HG03139 (cell line): ENCODE data around the gene PTPRN2.
"Not testable (repeated sequence)": the region's sequence is repeated elsewhere in the genome, so short reads cannot be mapped to it uniquely, and the experiment has no call there.

ENCODE experiments used
- ATAC-seq: cut with Tn5 transposase; IDR thresholded peaks from one replicate; pipeline ENCODE4 v1.9.1; 2021; ENCODE audit not compliant: unreplicated experiment

Gene PTPRN2

DNA sequence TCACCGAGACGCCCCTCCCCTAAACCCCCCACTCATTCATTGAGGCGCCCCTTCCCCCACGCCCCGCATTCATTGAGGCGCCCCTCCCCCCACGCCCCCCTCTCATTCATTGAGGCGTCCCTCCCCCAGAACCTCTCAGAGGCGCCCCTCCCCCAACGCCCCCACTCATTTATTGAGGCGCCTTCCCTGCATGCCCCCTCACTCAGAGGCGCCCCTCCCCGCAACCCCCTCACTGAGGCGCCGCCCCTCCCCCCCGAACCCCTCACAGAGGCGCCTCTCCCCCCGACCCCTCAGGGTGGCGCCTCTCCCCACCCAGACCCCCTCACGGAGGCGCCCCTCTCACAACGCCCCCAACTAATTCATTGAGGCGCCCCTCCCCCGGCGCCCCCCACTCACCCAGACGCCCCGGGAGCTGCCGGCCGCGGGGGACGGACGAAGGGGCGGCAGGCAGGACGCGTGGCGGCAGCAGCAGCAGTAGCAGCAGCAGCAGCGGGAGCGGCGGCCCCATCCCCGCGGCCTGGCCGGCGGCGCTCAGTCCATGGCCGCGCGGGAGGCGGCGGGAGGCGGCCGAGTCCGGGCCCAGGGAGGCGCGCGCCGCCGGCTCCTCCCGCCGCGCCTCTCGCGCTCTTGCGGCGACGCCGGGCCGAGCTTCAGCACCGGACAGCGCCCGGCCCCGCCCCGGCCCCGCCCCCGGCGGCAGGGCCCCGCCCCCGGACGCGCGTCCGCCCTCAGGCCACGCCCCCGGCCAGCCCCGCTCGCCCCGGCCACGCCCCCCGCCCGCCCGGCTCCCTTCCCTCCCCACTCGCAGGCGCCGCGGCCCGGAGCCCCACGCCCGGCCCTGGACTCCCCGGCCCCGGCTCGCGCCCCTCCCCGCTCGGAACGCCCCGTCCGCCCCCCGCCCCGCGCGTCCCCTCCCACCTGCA lies at the start of gene PTPRN2:
Gene PTPRN2 (minus strand): TSS at position 662 of the 923 bp plus-strand sequence.
- no peak for ATAC-seq

DNA sequence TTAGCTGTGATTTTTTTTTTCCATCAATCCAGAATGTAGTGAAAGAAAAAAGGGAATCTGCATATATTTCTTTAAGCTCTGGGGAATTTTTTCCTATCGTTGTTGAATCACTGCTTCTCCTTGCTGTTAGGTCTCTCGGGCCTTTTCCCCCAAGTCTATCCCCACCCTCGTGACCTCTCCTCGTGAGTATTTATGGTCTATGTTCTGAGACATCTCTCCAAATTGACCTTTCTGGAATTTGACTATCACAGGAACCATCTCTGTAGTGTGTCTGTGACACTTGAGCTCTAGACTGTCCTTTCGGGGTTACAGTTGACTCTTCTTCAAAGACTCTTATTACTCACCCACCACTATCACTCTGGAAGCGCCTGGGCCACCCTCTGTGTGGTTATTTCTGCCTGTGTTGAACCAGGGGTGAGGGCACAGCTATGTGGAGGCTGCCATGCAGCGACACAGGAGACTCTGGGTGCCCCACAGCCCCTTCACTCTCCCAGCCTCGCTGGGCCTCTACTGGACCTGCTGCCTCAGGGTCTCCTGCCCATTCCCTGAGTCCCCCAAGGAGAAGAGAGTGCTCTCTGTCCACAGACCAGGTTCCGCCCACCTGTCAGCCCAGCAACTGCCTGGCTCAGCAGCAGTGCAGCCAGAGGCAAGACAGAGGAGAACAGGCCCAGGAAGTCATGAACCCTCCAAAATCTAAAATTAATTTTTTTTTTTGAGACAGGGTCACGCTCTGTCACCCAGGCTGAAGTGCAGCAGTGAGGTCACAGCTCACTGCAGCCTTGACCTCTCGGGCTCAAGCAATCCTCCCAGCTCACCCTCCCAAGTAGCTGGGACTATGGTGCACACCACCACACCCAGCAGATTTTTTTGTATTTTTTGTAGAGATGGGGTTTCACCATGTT lies 45.7 kb upstream of the PTPRN2 start:
- ATAC-seq, result peak; percentile 75

DNA sequence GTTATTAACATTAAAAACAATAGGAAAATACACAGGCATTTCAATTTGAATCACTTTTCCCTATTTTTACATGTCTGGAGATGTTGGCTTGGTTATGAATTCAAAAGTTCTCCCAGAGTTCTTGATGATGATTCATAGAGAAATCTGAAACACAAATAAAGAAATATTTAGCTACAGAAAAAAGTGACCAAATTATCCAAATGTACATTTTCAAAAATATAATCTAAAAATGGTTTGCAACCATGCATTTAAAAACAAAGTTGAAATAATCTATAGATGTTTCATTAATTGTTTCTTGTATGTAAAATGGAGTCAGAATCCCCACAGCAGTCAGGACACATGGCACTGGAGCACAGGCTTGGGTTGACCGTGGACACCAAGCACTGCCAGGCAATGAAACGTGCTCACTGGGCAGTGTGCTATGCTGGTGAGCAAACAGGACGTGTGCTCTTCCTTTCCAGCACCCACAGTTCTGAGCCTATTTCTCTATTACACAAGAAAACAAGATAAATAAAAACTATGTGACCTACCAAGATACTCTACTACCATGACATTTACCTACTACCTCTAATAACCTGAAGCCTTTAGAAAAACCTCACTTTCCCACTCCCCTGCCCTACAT lies 44.1 kb upstream of the PTPRN2 start:
- no peak for ATAC-seq

DNA sequence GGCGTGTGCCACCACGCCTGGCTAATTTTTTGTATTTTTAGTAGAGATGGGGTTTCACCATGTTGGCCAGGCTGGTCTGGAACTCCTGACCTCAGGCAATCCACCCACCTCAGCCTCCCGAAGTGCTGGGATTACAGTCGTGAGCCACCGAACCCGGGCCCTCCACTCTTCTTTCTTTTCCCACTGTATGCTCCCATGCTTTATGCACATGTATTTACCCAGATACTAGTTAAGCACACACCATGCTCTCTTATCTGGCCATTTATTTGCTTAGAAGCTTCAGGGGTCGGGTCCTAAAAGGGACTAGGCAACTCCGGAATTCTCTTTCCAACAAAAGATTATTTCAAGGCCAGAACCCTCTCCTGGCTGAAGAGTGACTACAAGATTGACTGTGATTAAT lies 38.7 kb upstream of the PTPRN2 start:
- not testable (repeated sequence) for ATAC-seq

DNA sequence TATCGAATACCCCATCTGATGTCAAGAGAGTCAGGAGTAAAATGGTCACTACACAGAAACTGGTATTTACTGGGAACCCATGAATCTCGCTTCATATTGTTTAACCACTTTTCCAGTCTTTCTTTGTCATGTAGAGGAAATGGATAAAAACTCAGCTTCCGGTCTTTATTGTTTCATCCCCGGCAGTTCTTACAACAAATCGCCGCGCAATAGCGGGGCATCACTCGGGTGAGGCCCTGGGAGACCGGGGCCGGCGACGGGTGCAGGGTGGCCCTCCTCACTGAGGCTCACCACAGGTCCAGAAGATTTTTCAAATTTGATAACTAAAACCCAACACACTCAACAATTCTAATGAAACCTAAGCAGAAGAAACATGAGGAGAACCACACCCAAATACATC lies 35.6 kb upstream of the PTPRN2 start:
- ATAC-seq, result no peak

DNA sequence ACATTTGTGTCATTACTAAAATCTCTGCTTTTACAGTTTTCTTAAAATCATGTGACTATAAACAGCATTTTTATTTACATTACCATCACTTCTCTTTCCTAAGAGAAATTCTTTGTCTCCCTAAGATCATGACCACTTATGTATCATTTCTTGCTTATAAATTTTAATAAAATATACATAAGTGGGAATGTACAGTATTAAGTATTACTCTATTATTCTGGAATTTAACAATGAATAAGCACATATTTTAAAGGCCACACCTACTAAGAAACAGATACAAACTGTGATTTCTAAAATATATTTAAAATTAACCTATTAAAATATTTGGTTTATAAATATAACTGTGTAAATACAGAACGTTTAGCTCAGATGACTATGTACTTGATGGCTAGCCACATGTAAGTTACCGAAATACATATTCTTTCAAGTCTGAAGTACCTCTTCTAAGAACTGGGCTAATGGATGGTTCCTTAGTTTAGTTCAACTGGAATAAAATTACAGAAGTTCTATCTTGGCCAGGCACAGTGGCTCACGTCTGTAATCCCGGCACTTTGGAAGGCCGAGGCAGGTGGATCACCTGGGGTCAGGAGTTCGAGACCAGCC lies 33.3 kb upstream of the PTPRN2 start:
- ATAC-seq, result no peak

DNA sequence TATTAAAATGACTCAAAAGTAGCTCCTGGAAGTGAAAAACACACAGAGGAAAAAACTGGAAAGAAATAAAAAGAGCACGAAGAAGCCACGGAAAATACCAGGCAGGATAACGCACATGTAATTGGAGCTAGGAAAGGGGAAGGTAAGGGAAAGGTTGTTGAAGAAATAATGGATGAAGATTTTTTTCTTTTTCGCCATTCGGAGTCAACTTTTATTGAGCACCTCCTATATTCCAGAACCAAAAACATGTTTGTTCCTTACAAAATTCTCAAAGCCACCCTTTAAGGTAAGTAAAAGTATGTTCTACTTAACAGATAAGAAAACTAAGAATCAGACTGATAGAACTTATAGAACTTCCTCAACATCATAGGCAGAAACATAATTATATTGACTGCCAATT lies 32.8 kb upstream of the PTPRN2 start:
- no peak for ATAC-seq

DNA sequence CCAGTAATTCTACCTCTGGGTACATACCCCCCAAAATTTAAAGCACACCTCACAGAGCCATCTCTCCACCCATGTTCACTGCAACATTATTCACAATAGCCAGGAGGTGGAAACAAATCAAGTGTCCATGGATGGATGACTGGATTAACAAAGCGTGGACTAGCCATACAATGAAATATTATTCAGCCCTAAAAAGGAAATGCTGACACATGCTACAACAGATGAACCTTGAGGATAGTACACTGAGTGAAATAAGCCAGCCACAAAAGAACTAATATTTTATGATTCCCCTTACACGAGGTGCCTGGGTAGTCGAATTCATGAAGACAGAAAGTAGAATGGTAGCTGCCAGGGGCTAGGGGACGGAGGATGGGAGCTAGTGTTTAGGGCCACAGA lies 31.1 kb upstream of the PTPRN2 start:
- no peak for ATAC-seq

DNA sequence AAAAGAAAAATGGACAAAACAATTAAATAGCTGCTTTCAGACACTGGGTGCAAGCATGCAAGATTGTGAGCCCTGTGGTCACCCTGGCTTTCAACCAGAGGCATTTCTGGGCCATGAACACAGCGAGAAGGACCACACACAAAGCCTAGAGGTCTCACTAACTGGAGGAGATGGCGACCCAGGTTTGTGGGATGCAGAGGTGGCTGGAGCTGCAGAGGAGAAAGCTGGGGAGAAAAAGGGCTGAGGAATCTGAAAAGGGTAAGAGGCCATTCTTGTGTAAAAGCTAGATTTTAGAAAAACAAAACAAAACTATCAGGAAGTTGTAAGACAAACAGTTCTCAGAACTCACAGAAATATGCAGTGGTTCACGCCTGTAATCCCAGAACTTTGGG lies 30.1 kb upstream of the PTPRN2 start:
- ATAC-seq, result no peak

DNA sequence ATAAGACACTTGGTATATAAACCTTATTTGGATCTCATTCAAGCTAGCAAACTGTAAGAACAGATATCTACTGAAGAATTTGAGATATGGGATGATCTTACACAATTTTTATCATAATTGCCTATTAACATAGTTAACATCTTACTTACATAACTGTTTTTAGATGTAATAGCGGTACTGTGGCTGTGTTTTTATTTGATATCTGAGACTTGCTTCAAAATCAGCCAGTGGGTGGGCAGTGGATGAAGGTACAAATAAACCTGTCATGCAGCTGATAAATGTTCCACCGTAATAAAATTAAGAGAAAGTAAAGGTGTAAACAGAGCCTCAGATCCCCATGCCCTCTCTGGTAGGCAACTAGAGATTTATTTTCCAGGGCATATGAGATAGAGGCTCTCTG lies 28.4 kb upstream of the PTPRN2 start:
- no peak for ATAC-seq

DNA sequence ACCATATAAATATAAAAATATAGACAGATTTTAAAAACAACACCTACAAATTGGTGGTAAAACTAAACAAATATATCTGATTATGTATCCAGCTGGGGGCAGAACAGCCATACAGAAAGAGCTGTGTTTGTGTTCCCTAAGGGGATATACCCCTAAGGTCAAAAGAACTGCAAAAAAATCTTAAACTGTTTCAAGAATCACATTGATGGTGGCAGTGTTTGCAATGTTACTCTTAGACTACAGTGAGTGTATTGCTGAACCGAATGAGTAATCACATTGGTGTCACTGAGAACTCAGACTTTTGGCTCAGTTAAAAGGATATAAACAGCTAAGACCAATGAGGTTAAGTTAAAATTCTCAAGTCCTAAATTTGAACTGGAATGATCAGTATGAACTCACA lies 27.1 kb upstream of the PTPRN2 start:
- no peak for ATAC-seq

DNA sequence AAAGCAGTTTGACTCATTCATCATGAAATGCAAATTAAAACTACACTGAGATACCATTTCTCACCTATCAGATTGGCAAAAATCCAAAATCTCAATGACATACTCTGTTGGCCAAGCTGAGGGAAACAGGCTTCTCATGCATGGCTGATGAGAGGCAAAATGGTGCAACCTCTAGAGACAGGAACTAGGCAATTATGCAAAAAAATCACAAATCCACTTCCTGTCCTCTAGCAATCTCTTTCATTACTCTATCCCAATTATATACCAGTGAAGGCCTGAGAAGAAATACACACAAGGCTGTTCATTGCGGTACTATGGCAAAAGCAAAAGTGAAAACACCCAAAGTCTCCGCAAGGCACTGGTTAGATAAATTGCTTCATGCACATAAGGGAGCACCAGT lies 25.9 kb upstream of the PTPRN2 start:
- ATAC-seq, result peak; percentile 85

DNA sequence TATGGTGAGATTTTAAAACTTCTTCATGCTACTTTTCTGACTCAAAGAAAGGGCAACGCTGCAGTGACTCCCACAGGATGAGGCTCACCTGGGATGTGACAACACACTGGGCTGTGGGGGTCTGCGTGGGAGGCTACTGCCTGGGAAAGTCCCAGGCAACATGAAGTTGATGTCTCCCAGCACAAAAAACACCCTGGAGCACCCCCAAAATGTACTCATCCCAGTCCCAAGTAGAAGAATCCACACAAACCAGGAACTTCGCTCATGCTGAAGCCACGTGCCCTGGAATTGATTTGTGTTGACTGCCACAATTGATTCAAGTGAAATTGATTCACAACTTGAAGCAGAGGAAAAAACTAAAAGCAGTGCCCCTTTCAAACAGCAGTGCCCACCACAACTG lies 24.9 kb upstream of the PTPRN2 start:
- ATAC-seq, result no peak

DNA sequence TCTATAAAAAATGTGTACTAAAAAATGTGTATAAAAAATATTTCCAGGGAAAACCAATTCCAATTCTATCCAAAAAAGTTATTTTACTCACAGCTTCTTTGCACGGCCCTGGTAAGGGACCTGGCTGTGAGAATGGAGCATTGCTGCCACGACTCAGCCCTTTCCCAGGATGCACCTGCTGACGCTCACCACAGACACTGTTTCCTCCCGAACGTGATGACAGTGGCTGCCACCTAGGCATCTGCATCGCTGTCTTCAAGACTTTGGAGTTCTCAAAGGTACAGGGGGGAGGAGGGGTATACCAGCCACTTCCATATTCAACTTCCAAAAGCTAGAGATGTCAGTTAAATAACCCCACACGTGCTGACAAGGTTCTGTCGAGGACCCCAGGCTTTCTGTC lies 23.9 kb upstream of the PTPRN2 start:
- ATAC-seq, result no peak

DNA sequence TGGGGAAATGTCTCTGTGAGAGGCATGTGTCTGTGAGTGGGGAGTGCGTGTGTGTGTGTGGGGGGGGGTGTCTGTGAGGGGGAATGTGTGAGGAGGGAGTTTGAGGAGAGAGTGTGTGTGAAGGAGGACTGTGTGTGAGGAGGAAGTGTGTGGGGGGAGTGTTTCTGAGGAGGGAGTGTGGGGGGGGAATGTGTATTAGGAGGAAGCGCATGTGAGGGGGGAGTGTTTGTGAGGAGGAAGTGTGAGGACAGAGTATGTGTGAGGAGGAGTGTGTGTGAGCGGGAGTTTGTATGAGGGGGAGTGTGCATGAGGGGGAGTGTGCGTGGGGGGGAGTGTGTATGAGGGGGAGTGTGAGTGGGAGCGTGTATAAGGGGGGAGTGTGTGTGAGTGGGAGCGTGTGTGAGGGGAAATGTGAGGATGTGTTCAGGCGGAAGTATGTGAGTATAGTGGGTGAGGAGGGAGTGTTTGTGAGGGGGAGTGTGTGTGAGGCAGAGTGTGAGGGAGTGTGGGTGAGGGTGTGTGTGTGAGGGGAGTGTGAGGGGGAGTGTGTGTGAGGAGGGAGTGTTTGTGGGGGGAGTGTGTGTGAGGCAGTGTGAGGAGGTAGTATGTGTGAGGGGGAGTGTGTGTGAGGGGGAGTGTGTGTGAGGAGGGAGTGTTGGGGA lies 21.8 kb upstream of the PTPRN2 start:
- no peak for ATAC-seq

DNA sequence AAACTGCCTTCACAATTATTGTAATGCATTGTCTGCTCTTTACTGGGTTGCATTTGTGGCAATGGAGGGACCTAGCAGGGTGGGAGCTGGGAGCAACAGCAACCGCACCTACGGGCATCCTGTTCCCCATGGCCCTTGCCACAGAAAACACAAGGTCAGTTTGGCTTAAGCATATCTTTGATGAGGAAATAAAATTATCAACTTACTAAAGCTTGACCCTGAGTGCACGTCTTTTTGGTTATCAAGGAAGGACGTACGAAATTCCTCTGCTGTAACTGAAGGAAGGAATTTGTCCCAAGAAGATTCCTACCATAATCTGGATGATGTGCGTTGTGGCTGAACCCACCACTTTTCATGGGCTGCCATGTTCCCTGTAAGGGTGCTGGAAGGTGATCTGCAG lies 19.9 kb upstream of the PTPRN2 start:
- no peak for ATAC-seq

DNA sequence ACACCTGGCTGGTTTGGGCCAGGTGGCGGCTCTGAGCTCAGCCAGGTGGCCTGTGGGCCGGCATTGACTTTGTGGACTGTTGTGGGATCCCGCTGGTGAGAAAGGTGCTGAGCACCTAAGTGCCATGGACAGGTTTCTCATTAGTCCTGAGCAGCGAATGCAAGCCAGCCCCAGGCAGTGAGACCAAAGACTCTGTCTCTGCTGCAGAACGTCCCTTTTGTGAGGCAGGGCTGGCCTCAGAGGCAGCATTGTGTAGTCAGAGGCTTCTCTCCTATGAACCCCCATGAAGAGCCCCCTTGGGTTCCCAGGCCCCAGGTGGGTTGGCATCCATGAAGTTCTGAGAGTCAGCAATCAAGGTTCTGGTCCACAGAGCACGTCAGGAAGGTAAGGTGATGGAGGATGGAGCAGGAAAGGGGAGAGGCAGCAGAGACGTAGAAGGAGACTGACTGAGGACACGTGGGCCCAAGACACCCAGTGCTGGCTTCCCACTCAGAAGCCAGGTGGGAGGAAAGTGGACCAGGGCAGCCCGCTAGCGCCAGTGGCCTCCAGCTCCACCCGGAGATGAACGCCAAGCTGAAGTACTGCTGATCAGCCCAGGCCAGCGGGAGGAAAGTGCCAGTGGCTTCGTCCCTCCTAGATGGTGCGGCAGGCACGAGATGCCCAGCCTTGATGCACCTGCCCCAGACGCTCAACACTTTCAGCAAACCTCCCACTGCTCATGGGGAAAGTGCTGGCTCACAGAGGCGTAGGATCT lies 19.2 kb upstream of the PTPRN2 start:
- ATAC-seq, result no peak

DNA sequence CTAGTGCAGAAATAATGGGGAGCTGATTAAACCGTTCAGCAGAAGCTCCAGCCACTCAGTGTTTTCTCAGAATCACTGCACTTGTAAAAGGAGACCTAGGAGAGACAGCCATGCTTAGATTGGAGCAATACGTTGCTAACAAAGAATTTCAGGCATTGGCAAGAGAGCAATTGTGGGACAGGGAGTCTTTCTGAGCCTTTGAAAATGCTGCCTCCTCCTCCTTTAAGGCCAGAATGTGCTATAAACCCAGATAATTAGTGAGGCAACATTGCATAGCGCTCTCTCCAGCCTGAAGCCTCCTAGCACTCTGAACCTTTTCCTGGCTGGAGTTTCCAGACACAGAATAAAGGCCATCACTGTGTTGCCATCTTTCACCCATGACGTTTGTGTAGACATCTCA lies 18.5 kb upstream of the PTPRN2 start:
- ATAC-seq, result no peak

DNA sequence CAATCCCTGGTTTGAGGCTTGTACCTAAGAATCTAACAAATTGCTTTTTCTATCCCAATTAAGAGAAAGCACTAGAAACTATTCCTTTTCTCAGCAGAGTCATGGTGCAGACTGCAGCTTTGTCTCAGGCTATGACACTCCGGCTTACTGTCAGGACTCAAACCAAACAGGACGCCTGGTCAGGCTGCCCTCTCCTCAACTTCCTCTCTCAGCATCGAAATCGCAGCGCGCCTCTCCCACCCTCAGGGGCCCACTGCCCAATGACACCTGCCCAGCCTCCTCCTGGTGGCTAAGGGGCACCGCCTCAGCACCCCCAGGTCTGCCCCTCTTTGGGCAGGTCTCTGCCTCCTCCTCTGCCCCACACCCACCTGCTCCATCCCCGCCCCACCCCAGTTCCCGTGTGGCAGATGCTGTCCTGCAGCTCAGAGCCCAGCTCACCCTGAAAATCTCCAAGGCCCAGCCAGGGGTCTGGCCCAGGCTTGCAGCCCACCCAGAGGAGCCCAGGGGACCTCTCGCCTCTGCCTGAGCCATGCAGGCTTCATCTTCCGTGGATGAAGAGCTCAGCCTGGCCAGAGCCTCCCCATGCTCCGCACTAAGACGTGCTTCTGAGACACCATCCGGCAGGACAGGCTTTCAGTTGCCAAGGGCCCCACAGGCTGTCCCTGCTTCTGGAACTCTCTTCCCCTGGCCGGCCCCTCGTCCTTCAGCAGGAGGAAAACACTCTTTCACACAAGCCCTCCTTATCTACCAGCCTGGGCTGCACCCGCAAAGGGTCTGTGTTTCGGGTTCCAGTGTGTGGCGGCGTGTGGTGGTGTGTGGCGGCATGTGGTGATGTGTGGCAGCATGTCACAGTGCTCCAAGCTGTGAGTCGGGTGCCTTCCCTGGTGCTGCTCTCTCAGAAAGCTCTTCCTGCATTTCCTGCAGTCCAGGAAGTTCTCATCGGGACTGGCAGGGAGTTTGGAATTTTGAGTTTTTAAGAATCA lies 16.4 kb upstream of the PTPRN2 start:
- no peak for ATAC-seq
